Measurements from ENCODE around the gene TRMT11. TPM values are rescaled to one million over a fixed set of nuclear protein-coding genes. Genes with fewer than 3 reads are reported as not detected.

The TRMT11 gene
- total RNA-seq, 1 experiment from 2014 or later = 24.2 TPM

DNA sequence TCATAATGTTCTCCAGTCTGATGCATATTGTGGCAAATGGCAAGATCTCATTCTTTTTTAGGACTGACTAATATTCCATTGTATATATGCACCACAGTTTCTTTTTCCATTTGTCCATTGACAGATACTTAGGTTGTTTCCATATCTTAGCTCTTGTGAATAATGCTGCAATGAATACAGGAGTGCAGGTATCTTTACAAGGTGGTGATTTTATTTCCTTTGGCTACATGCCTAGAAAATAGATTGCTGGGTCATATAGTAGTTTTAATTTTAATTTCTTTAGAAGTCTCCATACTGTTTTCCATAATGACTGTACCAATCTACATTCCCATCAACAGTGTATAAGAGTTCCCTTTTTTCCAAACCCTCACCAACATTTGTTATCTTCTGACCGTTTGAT lies 97.5 kb downstream of the TRMT11 start:
- DNase-seq = no peak
- no peak for TF ChIP-seq EZH2 (IDR thresholded peaks at IDR 0.05; ENCODE audit: low read depth)
- TF ChIP-seq, protein P1, sequence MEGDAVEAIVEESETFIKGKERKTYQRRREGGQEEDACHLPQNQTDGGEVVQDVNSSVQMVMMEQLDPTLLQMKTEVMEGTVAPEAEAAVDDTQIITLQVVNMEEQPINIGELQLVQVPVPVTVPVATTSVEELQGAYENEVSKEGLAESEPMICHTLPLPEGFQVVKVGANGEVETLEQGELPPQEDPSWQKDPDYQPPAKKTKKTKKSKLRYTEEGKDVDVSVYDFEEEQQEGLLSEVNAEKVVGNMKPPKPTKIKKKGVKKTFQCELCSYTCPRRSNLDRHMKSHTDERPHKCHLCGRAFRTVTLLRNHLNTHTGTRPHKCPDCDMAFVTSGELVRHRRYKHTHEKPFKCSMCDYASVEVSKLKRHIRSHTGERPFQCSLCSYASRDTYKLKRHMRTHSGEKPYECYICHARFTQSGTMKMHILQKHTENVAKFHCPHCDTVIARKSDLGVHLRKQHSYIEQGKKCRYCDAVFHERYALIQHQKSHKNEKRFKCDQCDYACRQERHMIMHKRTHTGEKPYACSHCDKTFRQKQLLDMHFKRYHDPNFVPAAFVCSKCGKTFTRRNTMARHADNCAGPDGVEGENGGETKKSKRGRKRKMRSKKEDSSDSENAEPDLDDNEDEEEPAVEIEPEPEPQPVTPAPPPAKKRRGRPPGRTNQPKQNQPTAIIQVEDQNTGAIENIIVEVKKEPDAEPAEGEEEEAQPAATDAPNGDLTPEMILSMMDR (conservative IDR thresholded peaks at IDR 0.05) = no peak
- H3K4me1 ChIP-seq (replicated peaks; ENCODE audit: insufficient read depth) = no peaks in the 10 kb centered on the region
- BruUV-seq (replicated peaks) = no TSS peak
- no peak overlapping the region for H3K27ac ChIP-seq
- intact Hi-C loops (cut with micrococcal nuclease; ENCODE audit: unreplicated experiment) = no loop called here
- H3K4me2 ChIP-seq = no peak overlapping the region
- no peaks in the 10 kb centered on the region for H4K20me1 ChIP-seq (ENCODE audit: insufficient read depth)
- H3K27me3 ChIP-seq (ENCODE audit: insufficient read depth, low read depth) = no peaks in the 10 kb centered on the region
- ChIA-PET POLR2A (ENCODE audit: unreplicated experiment) (interaction anchor here (0.6 kb wide), 1 partner anchor 366 kb away, joined by 4 read pairs; no protein-coding TSS in a partner anchor), CTCF (no interaction called here)
- H2AFZ ChIP-seq = no peak overlapping the region
- H3K9me3 ChIP-seq (ENCODE audit: insufficient read depth, low read depth) = no peaks in the 10 kb centered on the region
- no peaks in the 10 kb centered on the region for H3K9me2 ChIP-seq (ENCODE audit: insufficient read depth)
- H3K36me3 ChIP-seq (ENCODE audit: low read depth) = no peaks in the 10 kb centered on the region
- no peaks in the 10 kb centered on the region for H3K79me2 ChIP-seq (ENCODE audit: low read depth)
- H3F3A ChIP-seq (ENCODE audit: insufficient read depth, low read depth) = no peaks in the 10 kb centered on the region
- no peak overlapping the region for H3K4me3 ChIP-seq

DNA sequence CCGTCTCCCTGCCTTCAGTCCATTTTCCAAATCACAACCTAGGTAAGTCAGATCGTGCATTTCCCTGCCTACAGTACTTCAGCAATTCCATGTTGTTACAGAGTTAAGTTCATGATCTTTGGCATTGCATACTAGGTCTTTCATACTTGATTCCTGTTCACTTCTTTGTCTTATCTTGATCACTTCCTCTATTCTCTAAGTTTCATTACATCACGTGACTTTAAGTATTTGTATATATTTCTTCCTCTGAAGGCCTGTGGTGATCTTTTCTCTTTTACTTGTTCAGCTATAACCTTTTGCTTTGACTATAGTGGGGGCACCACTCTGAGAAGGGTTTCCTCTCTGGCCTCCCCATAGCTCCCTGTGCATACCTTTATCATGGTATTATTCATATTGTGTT lies 100.2 kb downstream of the TRMT11 start:
- ChIA-PET CTCF (no interaction called here), POLR2A (ENCODE audit: unreplicated experiment) (no interaction called here)
- H3K4me3 ChIP-seq = no peak overlapping the region
- intact Hi-C loops (cut with micrococcal nuclease; ENCODE audit: unreplicated experiment) = no loop called here
- H3K4me1 ChIP-seq (replicated peaks; ENCODE audit: insufficient read depth) = no peaks in the 10 kb centered on the region
- no peaks in the 10 kb centered on the region for H3K36me3 ChIP-seq (ENCODE audit: low read depth)
- no peaks in the 10 kb centered on the region for H4K20me1 ChIP-seq (ENCODE audit: insufficient read depth)
- no peaks in the 10 kb centered on the region for H3K79me2 ChIP-seq (ENCODE audit: low read depth)
- TF ChIP-seq, protein P1 (conservative IDR thresholded peaks at IDR 0.05) = no peak
- TF ChIP-seq EZH2 (IDR thresholded peaks at IDR 0.05; ENCODE audit: low read depth) = no peak
- no peak overlapping the region for H3K4me2 ChIP-seq
- H3K27me3 ChIP-seq (ENCODE audit: insufficient read depth, low read depth) = no peaks in the 10 kb centered on the region
- DNase-seq = no peak
- BruUV-seq (replicated peaks) = no TSS peak
- no peak overlapping the region for H3K27ac ChIP-seq
- no peak overlapping the region for H2AFZ ChIP-seq
- no peaks in the 10 kb centered on the region for H3K9me2 ChIP-seq (ENCODE audit: insufficient read depth)
- no peaks in the 10 kb centered on the region for H3F3A ChIP-seq (ENCODE audit: insufficient read depth, low read depth)
- H3K9me3 ChIP-seq (ENCODE audit: insufficient read depth, low read depth) = no peaks in the 10 kb centered on the region

Other genes starting within 250 kb of the TRMT11 start
- gene HEY2, start 236.9 kb upstream of the TRMT11 start, total RNA-seq (2021) = 0.15 TPM in 1 of 2 replicates, not detected in the other
- 47.6 and 51.0 TPM in 2 replicates for gene NCOA7, start 195.6 kb upstream of the TRMT11 start, total RNA-seq (2021)
- 13.6 and 14.4 TPM in 2 replicates for gene HINT3, start 29.8 kb upstream of the TRMT11 start, total RNA-seq (2021)

Data from PC-9 (cell line).